ENCODE measurements around the gene CYFIP1. TPM values are rescaled to one million over a fixed set of nuclear protein-coding genes. Genes with fewer than 3 reads are reported as not detected.

The CYFIP1 gene
- polyA plus RNA-seq, 12 donors, result 45.7 to 86.4 (median 54.5) TPM; not detected in 1

GRCh38 chr15:22922003-22922402 is 58.2 kb downstream of the CYFIP1 start:
- DNase-seq, result no peak

GRCh38 chr15:22919171-22919570 is 61.0 kb downstream of the CYFIP1 start:
- DNase-seq, result no peak

- no peak for DNase-seq
Observed at GRCh38 chr15:22918596-22919140, 61.5 kb downstream of the CYFIP1 start.

- no peak for DNase-seq
Observed at GRCh38 chr15:22918056-22918455, 62.1 kb downstream of the CYFIP1 start.

GRCh38 chr15:22917556-22917955 is 62.6 kb downstream of the CYFIP1 start:
- DNase-seq, result no peak

- no peak for DNase-seq
Observed at GRCh38 chr15:22916606-22917350, 63.4 kb downstream of the CYFIP1 start.

- no peak for DNase-seq
Observed at GRCh38 chr15:22915866-22916515, 64.2 kb downstream of the CYFIP1 start.

- DNase-seq, result no peak
Observed at GRCh38 chr15:22913646-22914380, 66.4 kb downstream of the CYFIP1 start.

- DNase-seq, result no peak
Observed at GRCh38 chr15:22912256-22912655, 67.9 kb downstream of the CYFIP1 start.

- DNase-seq, result no peak
Observed at GRCh38 chr15:22911306-22911705, 68.9 kb downstream of the CYFIP1 start.

- DNase-seq, result no peak
Observed at GRCh38 chr15:22908830-22909229, 71.3 kb downstream of the CYFIP1 start.

GRCh38 chr15:22907161-22907950 is 72.8 kb downstream of the CYFIP1 start:
- DNase-seq, result no peak

- no peak for DNase-seq
Observed at GRCh38 chr15:22904736-22905135, 75.4 kb downstream of the CYFIP1 start.

- DNase-seq, result no peak
Observed at GRCh38 chr15:22903961-22904534, 76.1 kb downstream of the CYFIP1 start.

GRCh38 chr15:22903427-22903826 is 76.7 kb downstream of the CYFIP1 start:
- DNase-seq, result no peak

- DNase-seq, result no peak
Observed at GRCh38 chr15:22902981-22903380, 77.2 kb downstream of the CYFIP1 start.

- no peak for DNase-seq
Observed at GRCh38 chr15:22902578-22902977, 77.6 kb downstream of the CYFIP1 start.

GRCh38 chr15:22902046-22902445 is 78.1 kb downstream of the CYFIP1 start:
- no peak for DNase-seq

- no peak for DNase-seq
Observed at GRCh38 chr15:22895465-22896190, 84.5 kb downstream of the CYFIP1 start.

GRCh38 chr15:22893881-22894280 is 86.3 kb downstream of the CYFIP1 start:
- DNase-seq, result no peak

GRCh38 chr15:22893081-22893480 is 87.1 kb downstream of the CYFIP1 start:
- DNase-seq, result no peak
